Pons (tissue), 1 donor: ENCODE measurements around the gene SLC39A10.
"Not testable (repeated sequence)": the region's sequence is repeated elsewhere in the genome, so short reads cannot be mapped to it uniquely, and the experiment has no call there.

Experiments used
- DNase-seq: peaks from one replicate; pipeline ENCODE4 v3.0.0-alpha.2; 2016; ENCODE audit warnings: low spot score

The SLC39A10 gene

DNA sequence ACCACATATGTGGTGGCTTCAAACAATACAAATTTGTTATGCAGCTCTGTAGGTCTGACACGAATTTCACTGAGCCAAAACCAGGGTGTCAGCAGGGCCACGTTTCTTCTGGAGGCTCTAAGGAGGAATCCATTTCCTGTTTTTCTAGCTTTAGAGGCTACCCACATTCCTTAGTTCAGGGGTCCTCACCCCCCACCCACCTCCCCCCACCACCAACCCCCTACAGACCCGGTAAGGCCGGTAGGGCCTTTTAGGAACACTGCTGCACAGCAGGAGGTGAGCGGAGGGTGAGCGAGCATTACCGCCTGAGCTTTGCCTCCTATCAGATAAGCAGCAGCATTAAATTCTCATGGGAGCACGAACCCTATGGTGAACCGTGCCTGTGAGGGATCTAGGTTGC is 10.6 kb upstream of the SLC39A10 start:
- no peak for DNase-seq

DNA sequence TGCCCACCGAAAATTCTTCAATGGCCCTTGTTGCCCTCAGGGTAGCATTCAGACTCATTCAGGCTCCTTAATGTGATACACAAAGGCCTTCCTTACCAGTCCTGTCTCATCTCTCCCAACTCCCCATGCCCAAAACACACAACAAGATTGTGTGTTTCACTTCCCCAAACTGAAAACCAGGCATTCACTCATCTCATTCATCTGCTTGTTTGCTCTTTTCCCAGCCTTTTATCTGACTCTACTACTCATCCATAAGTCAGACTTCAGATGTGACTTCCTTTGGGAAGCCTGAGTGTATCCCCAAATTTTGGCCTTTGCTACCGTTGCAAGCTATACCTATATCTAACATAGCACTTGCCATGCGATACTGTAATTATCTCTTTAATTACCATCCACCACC is 9.7 kb upstream of the SLC39A10 start:
- peak; percentile 53 for DNase-seq

DNA sequence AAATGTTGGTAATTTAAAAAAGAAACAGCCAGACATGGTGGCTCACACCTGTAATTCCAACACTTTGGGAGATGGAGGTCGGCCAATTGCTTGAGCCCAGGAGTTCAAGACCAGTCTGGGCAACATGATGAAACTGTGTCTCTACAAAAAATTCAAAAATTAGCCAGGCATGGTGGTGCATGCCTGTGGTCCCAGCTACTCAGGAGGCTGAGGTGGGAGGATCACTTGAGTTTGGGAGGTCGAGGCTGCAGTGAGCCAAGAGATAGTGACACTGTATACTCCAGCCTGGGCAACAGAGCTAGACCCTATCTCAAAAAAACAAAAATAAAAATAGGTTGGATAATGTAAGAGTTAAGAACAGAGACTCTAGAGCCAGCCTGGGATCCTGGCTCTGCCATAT is 8.7 kb upstream of the SLC39A10 start:
- DNase-seq = not testable (repeated sequence)

GRCh38 chr2:195648787-195649186 is 8.2 kb upstream of the SLC39A10 start:
- no peak for DNase-seq

DNA sequence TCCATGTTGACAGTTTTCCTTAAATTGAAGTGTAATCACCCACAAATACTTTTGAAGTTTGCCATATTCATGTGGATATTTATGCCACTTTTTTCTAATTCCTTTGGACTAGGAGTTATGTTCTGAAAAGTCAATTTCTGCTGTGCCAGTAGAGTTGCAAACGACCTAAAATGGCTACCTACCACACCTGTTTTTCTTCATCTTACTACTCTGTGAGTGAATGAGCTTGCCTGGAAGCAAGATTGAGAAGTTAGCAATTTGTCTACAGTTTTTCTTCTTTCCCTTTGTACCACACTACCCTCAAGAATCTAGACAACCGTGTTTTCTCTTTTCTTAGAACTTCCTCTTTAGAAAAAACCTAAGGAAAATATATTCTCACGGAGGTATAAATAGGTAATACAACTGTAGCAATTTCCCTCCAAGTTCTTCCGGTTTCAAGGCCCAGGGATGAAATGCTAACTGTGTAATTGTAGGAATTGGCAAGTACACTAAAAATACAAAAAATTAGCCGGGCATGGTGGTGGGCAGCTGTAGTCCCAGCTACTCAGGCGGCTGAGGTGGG is 7.3 kb upstream of the SLC39A10 start:
- peak; percentile 37 for DNase-seq

GRCh38 chr2:195651046-195651445 is 6.0 kb upstream of the SLC39A10 start:
- no peak for DNase-seq

- no peak for DNase-seq
Measured at GRCh38 chr2:195652911-195653310, 4.1 kb upstream of the SLC39A10 start.

DNA sequence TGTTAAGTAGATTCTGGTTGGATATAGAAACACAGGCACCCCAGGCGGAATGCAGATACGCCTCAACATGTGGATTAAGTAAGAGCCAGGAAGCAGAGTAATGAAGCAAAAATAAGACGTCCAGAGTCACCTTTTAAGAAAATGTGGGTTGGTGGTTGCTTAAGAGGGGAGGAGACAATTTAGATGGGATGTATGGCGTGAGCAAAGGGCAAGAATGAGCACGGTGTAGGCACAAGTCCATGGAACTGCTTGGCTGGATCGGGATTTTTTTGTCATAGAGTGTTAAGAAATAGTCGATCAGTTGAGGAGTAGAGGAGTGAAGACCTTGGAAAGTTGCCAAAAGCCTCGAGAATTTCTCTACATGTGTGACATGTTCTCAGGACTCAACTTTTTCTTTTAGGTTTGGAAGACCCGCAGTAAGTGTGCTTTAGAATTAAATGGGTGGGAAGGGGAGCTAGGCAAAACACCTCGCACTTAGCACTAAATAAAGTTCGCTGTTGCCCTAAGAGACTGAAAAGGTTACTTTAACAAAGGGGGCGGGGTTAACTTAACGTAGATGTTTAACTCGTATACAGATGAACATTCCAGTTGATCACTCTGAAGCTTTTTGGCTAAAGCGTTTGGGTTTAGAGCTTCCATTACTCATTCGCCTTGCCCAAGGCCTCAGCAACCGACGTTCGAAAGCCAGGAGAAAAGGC is 716 bp upstream of the SLC39A10 start:
- no peak for DNase-seq

DNA sequence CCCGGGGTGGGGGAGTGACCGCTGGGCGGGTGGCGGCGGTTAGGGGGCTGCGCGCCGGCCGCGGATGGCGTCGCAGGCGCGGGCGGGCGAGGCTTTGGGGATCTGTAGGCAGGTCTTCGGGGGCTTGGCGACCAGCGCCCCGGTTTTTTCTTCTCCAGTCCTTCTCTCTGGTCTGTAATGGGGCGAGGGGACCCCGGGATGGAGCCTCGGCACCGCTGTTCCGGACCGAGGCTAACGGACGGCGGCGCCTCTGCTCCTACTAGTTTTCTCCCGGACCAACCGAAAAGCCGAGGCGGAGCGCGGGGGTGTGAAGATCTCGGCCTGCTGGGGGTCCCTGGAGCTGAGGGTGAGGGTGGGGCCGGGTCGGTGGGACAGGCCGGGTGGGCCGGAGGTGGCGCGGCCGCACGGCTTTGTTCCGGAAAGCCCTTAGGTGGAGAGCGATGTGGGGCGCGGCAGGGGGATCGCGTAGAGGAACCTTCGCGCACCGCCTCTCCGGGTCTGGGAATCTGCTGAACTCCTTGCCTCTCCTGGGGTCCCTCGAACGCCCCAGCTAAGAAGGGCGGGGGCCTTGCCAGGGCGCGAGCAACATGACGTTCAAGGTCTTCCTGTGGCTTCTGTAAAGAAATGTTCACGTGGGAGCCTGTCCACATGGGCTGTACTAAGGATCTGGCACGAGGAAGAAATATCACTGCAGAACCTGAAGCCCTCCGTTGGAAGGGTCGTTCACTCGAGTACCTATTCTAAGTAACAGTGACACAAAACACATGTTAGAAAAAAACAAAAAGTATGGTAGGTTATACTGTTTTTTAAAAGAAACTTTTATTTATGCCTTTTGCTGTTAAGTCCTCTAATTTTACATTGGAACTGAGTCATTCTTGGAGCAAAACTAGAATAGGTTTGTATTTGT is 861 bp downstream of the SLC39A10 start:
- peak; percentile 78 for DNase-seq

DNA sequence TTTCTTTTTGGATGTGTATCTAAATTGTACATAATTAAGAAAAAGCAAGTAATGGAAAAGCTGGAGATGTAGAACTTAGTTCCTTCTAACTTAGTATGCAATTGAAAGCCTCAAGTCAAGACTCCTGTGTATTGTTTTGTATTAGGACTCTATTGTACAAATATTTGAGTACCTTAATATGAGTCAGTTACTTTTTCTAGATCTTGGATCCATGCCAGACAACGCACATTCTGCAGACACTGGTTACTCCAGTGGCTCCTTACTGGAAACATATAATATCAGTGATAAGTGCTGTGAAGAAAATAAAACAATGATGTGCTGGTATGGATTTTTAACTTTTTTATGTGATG is 1.5 kb downstream of the SLC39A10 start:
- peak; percentile 46 for DNase-seq

- DNase-seq = peak; percentile 42
Measured at GRCh38 chr2:195659114-195659513, 2.1 kb downstream of the SLC39A10 start.

- peak; percentile 87 for DNase-seq
Measured at GRCh38 chr2:195659982-195660890, 3.2 kb downstream of the SLC39A10 start.

DNA sequence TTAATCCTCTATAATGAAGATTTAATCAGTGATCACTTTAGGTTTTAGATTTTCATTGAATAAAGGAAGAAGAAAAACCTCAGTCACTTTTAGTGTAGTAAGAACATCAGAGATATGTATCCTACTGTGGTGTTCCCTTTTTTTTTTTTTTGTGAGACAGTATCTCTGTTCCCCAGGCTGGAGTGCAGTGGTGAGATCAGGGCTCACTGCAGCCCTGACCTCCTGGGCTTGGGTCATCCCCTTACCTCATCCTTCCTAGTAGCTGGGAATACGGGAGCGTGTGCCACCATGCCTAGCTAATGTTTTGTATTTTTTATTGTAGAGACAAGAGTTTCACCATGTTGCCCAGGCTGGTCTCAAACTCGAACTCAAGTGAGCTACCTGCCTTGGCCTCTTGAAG is 5.1 kb downstream of the SLC39A10 start:
- no peak for DNase-seq

DNA sequence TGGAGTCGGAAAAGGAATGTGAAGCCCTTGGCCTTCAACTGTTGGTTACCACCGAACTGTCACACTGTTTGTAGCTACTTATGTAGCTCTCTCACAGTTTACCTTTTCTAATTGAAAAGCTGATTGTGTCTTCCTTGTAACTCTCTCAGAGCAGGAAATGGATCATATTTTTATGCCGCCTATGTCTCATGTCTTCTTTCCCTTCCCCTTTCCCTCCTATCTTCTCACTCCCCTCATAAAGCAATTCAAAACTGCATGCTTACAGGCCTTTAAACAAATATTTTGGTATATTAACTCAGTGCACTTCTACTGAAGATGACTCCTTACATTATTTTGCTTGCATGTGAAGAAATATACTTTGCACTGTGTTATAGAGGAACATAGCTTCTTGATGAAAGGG is 6.0 kb downstream of the SLC39A10 start:
- no peak for DNase-seq

- DNase-seq = no peak
Measured at GRCh38 chr2:195664528-195664927, 7.5 kb downstream of the SLC39A10 start.

- not testable (repeated sequence) for DNase-seq
Measured at GRCh38 chr2:195665153-195665552, 8.1 kb downstream of the SLC39A10 start.

DNA sequence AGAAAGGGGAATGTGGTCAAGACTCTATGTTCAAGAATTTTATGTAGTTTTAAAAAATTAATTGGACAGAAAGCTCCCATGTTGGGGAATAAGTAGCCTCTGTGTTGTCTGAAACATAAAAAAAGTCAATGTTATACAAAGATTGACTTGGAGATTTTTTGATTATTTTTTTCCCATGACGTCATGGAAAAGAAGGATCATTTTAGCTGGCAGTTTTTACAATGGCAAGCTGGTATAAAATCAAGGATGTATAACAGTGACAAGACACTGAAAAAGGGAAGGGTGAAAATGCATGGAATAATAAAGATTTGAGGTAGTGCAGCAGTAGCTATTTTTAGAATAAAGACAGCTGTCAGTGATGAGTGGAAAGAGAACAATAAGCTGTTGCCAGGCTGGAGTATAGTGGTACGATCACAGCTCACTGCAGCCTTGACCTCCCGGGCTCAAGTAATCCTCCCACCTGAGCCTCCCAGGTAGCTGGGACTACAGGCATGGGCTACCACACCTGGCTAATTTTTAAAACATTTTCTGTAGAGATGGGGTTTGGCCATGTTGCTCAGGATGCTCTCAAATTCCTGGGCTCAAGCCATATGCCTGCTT is 9.2 kb downstream of the SLC39A10 start:
- no peak for DNase-seq

DNA sequence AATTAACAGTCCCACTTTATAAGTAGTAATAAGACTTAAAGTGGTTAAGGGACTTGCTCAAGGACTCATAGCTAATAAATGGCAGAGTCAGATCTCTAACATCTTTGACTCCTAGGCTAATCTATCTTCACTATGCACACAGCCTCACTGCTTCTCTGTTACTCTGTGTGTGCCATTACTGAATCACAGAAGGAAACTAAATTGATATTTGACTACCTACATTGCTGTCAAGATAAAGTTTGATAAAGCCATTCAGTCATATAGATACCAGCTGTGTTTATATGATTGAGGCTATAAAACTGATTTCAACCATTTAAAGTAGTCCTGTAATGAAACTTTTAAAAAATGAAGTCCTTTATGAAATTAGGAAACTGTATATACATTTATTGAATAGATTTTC is 10.9 kb downstream of the SLC39A10 start:
- no peak for DNase-seq

DNA sequence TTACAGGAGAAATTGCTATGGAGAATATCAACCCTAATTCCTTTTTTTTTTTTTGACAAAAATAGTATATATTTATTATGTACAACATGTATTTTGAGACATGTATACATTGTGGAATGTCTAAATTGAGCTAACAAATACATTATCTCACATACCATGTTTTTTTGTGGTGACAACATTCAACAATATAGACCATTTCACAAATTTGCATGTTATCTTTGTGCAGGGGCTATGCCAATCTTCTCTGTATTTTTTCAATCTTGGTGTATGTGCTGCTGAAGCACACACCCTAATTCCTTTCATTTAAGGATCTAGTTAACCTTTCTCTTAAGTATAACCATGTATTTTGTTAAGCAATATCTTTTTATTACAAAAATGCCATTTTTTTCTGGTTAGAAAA is 13.2 kb downstream of the SLC39A10 start:
- no peak for DNase-seq

DNA sequence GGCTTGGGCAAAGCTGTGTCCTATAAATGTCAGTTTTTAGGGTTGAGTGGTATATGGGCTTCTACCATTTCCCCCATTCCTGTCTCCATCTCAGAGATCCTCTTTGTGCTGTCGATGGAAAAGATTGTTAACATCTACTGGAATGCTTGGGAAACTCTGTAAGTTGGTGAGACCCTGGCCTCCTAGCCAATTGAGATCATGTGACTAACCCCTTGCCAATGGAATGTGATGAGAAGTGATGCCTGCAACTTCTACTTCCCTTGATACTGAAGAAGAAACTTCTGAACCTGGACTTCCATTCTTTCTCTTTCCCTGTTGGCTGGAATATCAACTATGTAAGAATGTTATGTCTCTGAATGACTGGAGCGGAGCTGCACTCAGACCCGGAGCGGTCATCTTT is 14.5 kb downstream of the SLC39A10 start:
- no peak for DNase-seq

DNA sequence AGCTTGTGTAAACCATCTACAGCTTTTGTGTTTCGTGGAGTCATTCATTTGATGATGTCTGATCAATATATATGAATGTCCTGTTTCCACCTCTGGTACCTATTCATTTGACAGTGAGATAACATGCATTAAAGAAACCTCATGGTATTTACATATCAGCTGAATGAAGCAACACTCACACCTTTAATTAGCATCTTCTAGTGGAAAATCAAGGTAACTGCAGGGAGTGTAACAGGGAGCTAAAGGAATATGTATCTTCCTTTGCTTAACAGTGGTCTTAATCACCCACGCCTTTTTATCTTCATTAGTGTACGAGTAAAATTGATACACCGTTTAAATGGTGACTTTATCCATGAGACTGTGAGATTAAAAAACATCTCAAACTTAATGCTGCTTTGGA is 15.6 kb downstream of the SLC39A10 start:
- DNase-seq = no peak
